Measurements from ENCODE around the gene OR1K1.
"Not testable (repeated sequence)": the region's sequence is repeated elsewhere in the genome, so short reads cannot be mapped to it uniquely, and the experiment has no call there.

OR1K1 gene

GRCh38 chr9:122835313-122835731 is 35.4 kb downstream of the OR1K1 start:
- no peak overlapping the region for H3K4me3 ChIP-seq (ENCODE audit: low read depth, low read length)
- TF ChIP-seq, protein P1, sequence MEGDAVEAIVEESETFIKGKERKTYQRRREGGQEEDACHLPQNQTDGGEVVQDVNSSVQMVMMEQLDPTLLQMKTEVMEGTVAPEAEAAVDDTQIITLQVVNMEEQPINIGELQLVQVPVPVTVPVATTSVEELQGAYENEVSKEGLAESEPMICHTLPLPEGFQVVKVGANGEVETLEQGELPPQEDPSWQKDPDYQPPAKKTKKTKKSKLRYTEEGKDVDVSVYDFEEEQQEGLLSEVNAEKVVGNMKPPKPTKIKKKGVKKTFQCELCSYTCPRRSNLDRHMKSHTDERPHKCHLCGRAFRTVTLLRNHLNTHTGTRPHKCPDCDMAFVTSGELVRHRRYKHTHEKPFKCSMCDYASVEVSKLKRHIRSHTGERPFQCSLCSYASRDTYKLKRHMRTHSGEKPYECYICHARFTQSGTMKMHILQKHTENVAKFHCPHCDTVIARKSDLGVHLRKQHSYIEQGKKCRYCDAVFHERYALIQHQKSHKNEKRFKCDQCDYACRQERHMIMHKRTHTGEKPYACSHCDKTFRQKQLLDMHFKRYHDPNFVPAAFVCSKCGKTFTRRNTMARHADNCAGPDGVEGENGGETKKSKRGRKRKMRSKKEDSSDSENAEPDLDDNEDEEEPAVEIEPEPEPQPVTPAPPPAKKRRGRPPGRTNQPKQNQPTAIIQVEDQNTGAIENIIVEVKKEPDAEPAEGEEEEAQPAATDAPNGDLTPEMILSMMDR (IDR thresholded peaks at IDR 0.05; ENCODE audit: insufficient read depth, low read depth, low read length, missing control alignments), result no peak
- peak; percentile 33 for DNase-seq (ENCODE audit: low read depth)

DNA sequence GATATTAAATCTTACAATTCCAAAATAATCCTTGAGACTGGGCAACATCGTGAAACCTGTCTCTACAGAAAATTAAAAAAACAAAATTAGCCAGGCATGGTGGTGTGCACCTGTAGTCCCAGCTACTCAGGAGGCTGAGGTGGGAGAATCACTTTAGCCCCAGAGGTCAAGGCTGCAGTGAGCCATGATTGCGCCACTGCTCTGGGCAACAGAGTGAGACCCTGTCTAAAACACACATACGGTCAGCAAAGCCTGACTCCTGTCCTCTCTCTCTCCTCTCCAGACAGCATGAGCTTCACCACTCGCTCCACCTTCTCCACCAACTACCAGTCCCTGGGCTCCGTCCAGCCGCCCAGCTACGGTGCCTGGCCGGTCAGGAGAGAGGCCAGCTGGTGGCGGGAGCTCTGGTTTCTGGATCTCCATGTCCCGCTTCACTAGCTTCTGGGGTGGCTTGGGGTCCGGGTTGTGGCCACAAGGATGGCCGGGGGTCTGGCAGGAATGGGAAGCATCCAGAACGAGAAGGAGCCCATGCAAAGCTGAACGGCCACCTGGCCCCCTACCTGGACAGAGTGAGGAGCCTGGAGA is 37.4 kb downstream of the OR1K1 start:
- TF ChIP-seq, protein P1 (IDR thresholded peaks at IDR 0.05; ENCODE audit: insufficient read depth, low read depth, low read length, missing control alignments), result no peak
- no peak overlapping the region for H3K4me3 ChIP-seq (ENCODE audit: low read depth, low read length)
- no peak for DNase-seq (ENCODE audit: low read depth)

DNA sequence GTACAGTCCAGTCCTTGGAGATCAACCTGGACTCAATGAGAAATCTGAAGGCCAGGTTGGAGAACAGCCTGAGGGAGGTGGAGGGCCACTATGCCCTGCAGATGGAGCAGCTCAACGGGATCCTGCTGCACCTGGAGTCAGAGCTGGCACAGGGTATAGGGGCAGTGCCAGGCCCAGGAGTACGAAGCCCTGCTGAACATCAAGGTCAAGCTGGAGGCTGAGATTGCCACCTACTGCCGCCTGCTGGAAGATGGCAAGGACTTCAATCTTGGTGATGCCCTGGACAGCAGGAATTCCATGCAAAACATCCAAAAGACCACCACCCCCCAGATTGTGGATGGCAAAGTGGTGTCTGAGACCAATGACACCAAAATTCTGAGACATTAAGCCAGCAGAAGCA is 38.5 kb downstream of the OR1K1 start:
- not testable (repeated sequence) for DNase-seq (ENCODE audit: low read depth); H3K4me3 ChIP-seq (ENCODE audit: low read depth, low read length)
- TF ChIP-seq, protein P1 (IDR thresholded peaks at IDR 0.05; ENCODE audit: insufficient read depth, low read depth, low read length, missing control alignments), result peak; percentile 7

GRCh38 chr9:122841501-122841900 is 41.6 kb downstream of the OR1K1 start:
- H3K4me3 ChIP-seq (ENCODE audit: low read depth, low read length), result no peak overlapping the region
- TF ChIP-seq, protein P1 (IDR thresholded peaks at IDR 0.05; ENCODE audit: insufficient read depth, low read depth, low read length, missing control alignments), result no peak
- DNase-seq (ENCODE audit: low read depth), result no peak

GRCh38 chr9:122844137-122844536 is 44.2 kb downstream of the OR1K1 start:
- DNase-seq (ENCODE audit: low read depth), result no peak
- TF ChIP-seq, protein P1 (IDR thresholded peaks at IDR 0.05; ENCODE audit: insufficient read depth, low read depth, low read length, missing control alignments), result no peak
- H3K4me3 ChIP-seq (ENCODE audit: low read depth, low read length), result no peak overlapping the region

- H3K4me3 ChIP-seq (ENCODE audit: low read depth, low read length), result no peak overlapping the region
- TF ChIP-seq, protein P1 (IDR thresholded peaks at IDR 0.05; ENCODE audit: insufficient read depth, low read depth, low read length, missing control alignments), result no peak
- no peak for DNase-seq (ENCODE audit: low read depth)
Observed at GRCh38 chr9:122845116-122845515, 45.2 kb downstream of the OR1K1 start.

GRCh38 chr9:122846371-122846940 is 46.5 kb downstream of the OR1K1 start:
- no peak for DNase-seq (ENCODE audit: low read depth)
- no peak overlapping the region for H3K4me3 ChIP-seq (ENCODE audit: low read depth, low read length)
- TF ChIP-seq, protein P1 (IDR thresholded peaks at IDR 0.05; ENCODE audit: insufficient read depth, low read depth, low read length, missing control alignments), result no peak
